Measurements from ENCODE around the gene LAMA5. TPM values are rescaled to one million over a fixed set of nuclear protein-coding genes. Genes with fewer than 3 reads are reported as not detected.

The LAMA5 gene
- total and polyA plus RNA-seq, 2 of the 8 experiments (the other 6 are each of a cell fraction or from before 2014, with no cell fraction given) = 34.4 to 225 TPM

GRCh38 chr20:62269871-62270270 lies 97.2 kb downstream of the LAMA5 start:
- TF ChIP-seq RNF2 (IDR thresholded peaks at IDR 0.05; ENCODE audit: borderline replicate concordance, low read depth, low read length, missing control alignments, poor library complexity, severe bottlenecking) (no peak), SUZ12 (IDR thresholded peaks at IDR 0.05; ENCODE audit: low read length) (no peak), GTF2F1 (IDR thresholded peaks at IDR 0.05; ENCODE audit: borderline replicate concordance, low read depth, low read length) (no peak), KDM1A (IDR thresholded peaks at IDR 0.05; ENCODE audit: borderline replicate concordance, low read length) (no peak), POU5F1 (IDR thresholded peaks at IDR 0.05; ENCODE audit: low read depth, low read length) (no peak), SIN3A (conservative IDR thresholded peaks at IDR 0.05 in 1 of 2, IDR thresholded peaks at IDR 0.05 in 1 of 2; ENCODE audit: low read depth in 1 of 2, low read length in 2 of 2) (no peak), RBBP5 (IDR thresholded peaks at IDR 0.05; ENCODE audit: borderline replicate concordance, low read depth, low read length) (no peak), EGR1 (IDR thresholded peaks at IDR 0.05; ENCODE audit: borderline replicate concordance, low read depth, low read length) (no peak), ASH2L (IDR thresholded peaks at IDR 0.05; ENCODE audit: low read length) (no peak), EZH2 (IDR thresholded peaks at IDR 0.05; ENCODE audit: low read depth, low read length, severe bottlenecking) (no peak), MAFK (IDR thresholded peaks at IDR 0.05; ENCODE audit: low read depth, low read length) (no peak), PHF8 (conservative IDR thresholded peaks at IDR 0.05; ENCODE audit: low read depth, low read length) (no peak), TEAD4 (IDR thresholded peaks at IDR 0.05; ENCODE audit: low read depth, low read length) (no peak), BACH1 (IDR thresholded peaks at IDR 0.05; ENCODE audit: low read length) (no peak)
- CTCF ChIA-PET (ENCODE audit: partially characterized antibody) = interaction anchor here (1.4 kb wide), 1 partner anchor 135 kb away, joined by 3 read pairs; no protein-coding TSS in a partner anchor
- H3K36me3 ChIP-seq (ENCODE audit: control insufficient read depth in 2 of 4, insufficient read depth in 4 of 4, low read length in 3 of 4) = peaks cover 3 to 15% (median 10%) of the 10 kb centered on the region in 4 experiments; a peak in 7 of 8 replicates
- H3K4ac ChIP-seq (replicated peaks; ENCODE audit: insufficient read length, low read depth, low read length) = no peak overlapping the region
- no peak overlapping the region for H2BK120ac ChIP-seq (replicated peaks; ENCODE audit: low read depth, low read length)
- no peak overlapping the region for H2BK15ac ChIP-seq (ENCODE audit: low read length)
- WGBS, 2 experiments (ENCODE audit: extremely low coverage in 1 of 2, insufficient coverage in 1 of 2, insufficient read length in 1 of 2, insufficient replicate concordance in 2 of 2, low coverage in 1 of 2, low lambda C conversion rate in 2 of 2, missing lambda C conversion rate in 1 of 2) = 89% methylated on average over 16 of the region's 17 CpGs; no CpG with 5 or more reads in 1 of the 2 experiments
- no peak overlapping the region for H3K14ac ChIP-seq (ENCODE audit: insufficient read length)
- no peak overlapping the region for H2BK12ac ChIP-seq (ENCODE audit: low read depth, low read length)
- no peak overlapping the region for H3K4me3 ChIP-seq (ENCODE audit: extremely low read depth in 1 of 4, insufficient read depth in 2 of 4, low read depth in 3 of 4, low read length in 4 of 4)
- DNase-seq (ENCODE audit: low read depth in 1 of 2, low spot score in 2 of 2) (no peak), FAIRE-seq (no peak)
- H3K27me3 ChIP-seq (replicated peaks in 1 of 4; ENCODE audit: control insufficient read depth in 3 of 4, extremely low read depth in 1 of 4, insufficient read depth in 3 of 4, low read length in 3 of 4) = no peaks in the 10 kb centered on the region
- no peak overlapping the region for H4K91ac ChIP-seq (replicated peaks; ENCODE audit: insufficient read length, low read length)
- H2AFZ ChIP-seq (ENCODE audit: low read length) = no peak overlapping the region
- H3K23ac ChIP-seq (ENCODE audit: insufficient read length) = no peak overlapping the region
- H2BK5ac ChIP-seq (ENCODE audit: low read depth, low read length) = peak overlapping the region; percentile 52; the same call in 1 of the 2 replicates
- no peak overlapping the region for H4K5ac ChIP-seq (ENCODE audit: insufficient read length, low read depth, low read length)
- H4K20me1 ChIP-seq (replicated peaks in 1 of 2; ENCODE audit: control insufficient read depth in 1 of 2, insufficient read depth in 2 of 2, low read length in 2 of 2) = peaks cover 9% of the 10 kb centered on the region in 2 experiments
- H3K4me1 ChIP-seq (replicated peaks in 1 of 4; ENCODE audit: control insufficient read depth in 3 of 4, insufficient read depth in 4 of 4, low read length in 3 of 4) = no peaks in the 10 kb centered on the region
- POLR2A ChIA-PET (ENCODE audit: partially characterized antibody) = interaction anchor here (0.8 kb wide), 1 partner anchor 203 kb away, joined by 3 read pairs; no protein-coding TSS in a partner anchor
- peaks cover 6% of the 10 kb centered on the region for H3K79me1 ChIP-seq (ENCODE audit: low read depth, low read length)
- H3K27ac ChIP-seq (ENCODE audit: low read depth, low read length) = no peak overlapping the region
- H3K9ac ChIP-seq (replicated peaks in 1 of 4; ENCODE audit: extremely low read depth in 1 of 4, low read depth in 3 of 4, low read length in 3 of 4) = no peak overlapping the region
- H4K8ac ChIP-seq (ENCODE audit: extremely low read depth, insufficient read depth, low read length) = no peak overlapping the region
- no peaks in the 10 kb centered on the region for H3K23me2 ChIP-seq (ENCODE audit: low read depth, low read length)
- no peak overlapping the region for H2BK20ac ChIP-seq (ENCODE audit: low read length)
- H3K4me2 ChIP-seq (ENCODE audit: insufficient read depth in 1 of 2, low read depth in 2 of 2, low read length in 2 of 2) = no peak overlapping the region
- H3K9me3 ChIP-seq (ENCODE audit: insufficient read depth in 2 of 2, low read depth in 1 of 2, low read length in 1 of 2) = peaks cover 0 to 2% of the 10 kb centered on the region in 2 experiments; a peak in 2 of 4 replicates
- no peak overlapping the region for H3K18ac ChIP-seq (ENCODE audit: extremely low read depth, low read length)
- H2AK5ac ChIP-seq (ENCODE audit: low read depth, low read length) = no peak overlapping the region
- H3K79me2 ChIP-seq (ENCODE audit: control insufficient read depth in 1 of 2, insufficient read depth in 2 of 2, low read length in 2 of 2) = no peaks in the 10 kb centered on the region
- H3K56ac ChIP-seq (replicated peaks; ENCODE audit: insufficient read length, low read depth, low read length) = no peak overlapping the region

Data from H1 (cell line).